ENCODE data around the gene DOC2B.

GRCh38 chr17:153851-154250, 27.6 kb downstream of the DOC2B start:
- TF ChIP-seq, protein P1, sequence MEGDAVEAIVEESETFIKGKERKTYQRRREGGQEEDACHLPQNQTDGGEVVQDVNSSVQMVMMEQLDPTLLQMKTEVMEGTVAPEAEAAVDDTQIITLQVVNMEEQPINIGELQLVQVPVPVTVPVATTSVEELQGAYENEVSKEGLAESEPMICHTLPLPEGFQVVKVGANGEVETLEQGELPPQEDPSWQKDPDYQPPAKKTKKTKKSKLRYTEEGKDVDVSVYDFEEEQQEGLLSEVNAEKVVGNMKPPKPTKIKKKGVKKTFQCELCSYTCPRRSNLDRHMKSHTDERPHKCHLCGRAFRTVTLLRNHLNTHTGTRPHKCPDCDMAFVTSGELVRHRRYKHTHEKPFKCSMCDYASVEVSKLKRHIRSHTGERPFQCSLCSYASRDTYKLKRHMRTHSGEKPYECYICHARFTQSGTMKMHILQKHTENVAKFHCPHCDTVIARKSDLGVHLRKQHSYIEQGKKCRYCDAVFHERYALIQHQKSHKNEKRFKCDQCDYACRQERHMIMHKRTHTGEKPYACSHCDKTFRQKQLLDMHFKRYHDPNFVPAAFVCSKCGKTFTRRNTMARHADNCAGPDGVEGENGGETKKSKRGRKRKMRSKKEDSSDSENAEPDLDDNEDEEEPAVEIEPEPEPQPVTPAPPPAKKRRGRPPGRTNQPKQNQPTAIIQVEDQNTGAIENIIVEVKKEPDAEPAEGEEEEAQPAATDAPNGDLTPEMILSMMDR (IDR thresholded peaks at IDR 0.05): no peak
- TF ChIP-seq POLR2A (IDR thresholded peaks at IDR 0.05): no peak
